OCI-LY7 (cell line): ENCODE data around the gene PDZK1IP1. TPM values are rescaled to one million over a fixed set of nuclear protein-coding genes. Genes with fewer than 3 reads are reported as not detected.

Experiments used
- BruUV-seq: library from RNA; stranded (reverse); fragments of 400-500 nt; replicated peaks from 2 replicates; lab custom pipeline; 2021; lab: Mats Ljungman, UMichigan
- CTCF ChIA-PET: fragments of 300-600 bp; sonication (Branson Sonifier 250); formaldehyde crosslinking; loops from one replicate; lab custom pipeline; 2022; ENCODE audit warnings: antibody characterized with exemption; ENCODE audit not compliant: unreplicated experiment; lab: Charles Lee
- POLR2A ChIA-PET: fragments of 300-600 bp; sonication (Branson Sonifier 250); formaldehyde crosslinking; loops from one replicate; lab custom pipeline; 2022; ENCODE audit warnings: antibody characterized with exemption; lab: Charles Lee
- DNase-seq: peaks from one replicate; pipeline ENCODE4 v3.0.0-alpha.2; 2015; ENCODE audit warnings: low spot score
- H2AFZ ChIP-seq: fragments of 200-600 bp; sonication (generic), shearing (Covaris generic); 2 replicates; pipeline ENCODE4 v1.6.1; 2014; ENCODE audit warnings: mild to moderate bottlenecking, antibody characterized with exemption, low read length, moderate library complexity
- H3K27ac ChIP-seq: fragments of 200-600 bp; sonication (generic); 2 replicates; pipeline ENCODE4 v1.5.1; 2014; ENCODE audit warnings: mixed run types, low read depth, mild to moderate bottlenecking, moderate library complexity, low read length, inconsistent platforms; ENCODE audit not compliant: poor library complexity, severe bottlenecking
- H3K36me3 ChIP-seq: fragments of 200-600 bp; sonication (generic); 2 replicates; pipeline ENCODE4 v1.6.1; 2014; ENCODE audit warnings: mild to moderate bottlenecking, antibody characterized with exemption, low read length, moderate library complexity, mixed read lengths; ENCODE audit not compliant: insufficient read depth
- H3K4me1 ChIP-seq: fragments of 200-600 bp; sonication (generic); 2 replicates; pipeline ENCODE4 v1.5.1; 2014; ENCODE audit warnings: mild to moderate bottlenecking, low read length; ENCODE audit not compliant: insufficient read depth, poor library complexity, severe bottlenecking
- H3K4me2 ChIP-seq: fragments of 200-600 bp; sonication (generic); 2 replicates; pipeline ENCODE4 v1.6.1; 2014; ENCODE audit warnings: mild to moderate bottlenecking, low read length
- H3K4me3 ChIP-seq: fragments of 200-600 bp; sonication (generic); 2 replicates; pipeline ENCODE4 v1.5.1; 2014; ENCODE audit warnings: mild to moderate bottlenecking, low read depth, low read length; ENCODE audit not compliant: poor library complexity, severe bottlenecking
- H3K79me2 ChIP-seq: fragments of 200-600 bp; sonication (generic); 2 replicates; pipeline ENCODE4 v1.6.1; 2016; ENCODE audit warnings: low read depth, mild to moderate bottlenecking, low read length, moderate library complexity, mixed read lengths; ENCODE audit not compliant: insufficient read depth
- H3K9me2 ChIP-seq: fragments of 200-600 bp; sonication (generic); 2 replicates; pipeline ENCODE4 v1.6.1; 2016; ENCODE audit warnings: mild to moderate bottlenecking, low read length, mixed read lengths; ENCODE audit not compliant: insufficient read depth
- H3K9me3 ChIP-seq: fragments of 200-600 bp; sonication (generic); 2 replicates; pipeline ENCODE4 v1.6.1; 2014; ENCODE audit warnings: mild to moderate bottlenecking, mixed run types, low read length, mixed read lengths
- H4K20me1 ChIP-seq: fragments of 200-600 bp; sonication (generic); 2 replicates; pipeline ENCODE4 v1.6.1; 2014; ENCODE audit warnings: mild to moderate bottlenecking, antibody characterized with exemption, low read length, moderate library complexity, mixed read lengths; ENCODE audit not compliant: insufficient read depth
- EZH2phosphoT487 ChIP-seq: fragments of 200-600 bp; sonication (generic); IDR thresholded peaks from 2 replicates; pipeline ENCODE4 v1.6.1; 2018; ENCODE audit warnings: low read depth, borderline replicate concordance, mild to moderate bottlenecking, mixed run types, antibody characterized with exemption, low read length, moderate library complexity, mixed read lengths
- intact Hi-C: fragments of 100-400 bp; cut with micrococcal nuclease; formaldehyde crosslinking; loops from one replicate; pipeline ENCODE4 v1.10.0; 2022; ENCODE audit not compliant: unreplicated experiment
- total RNA-seq, 2 experiments: library from RNA; depleted of rRNA in 1 of 2; stranded (reverse); fragments of >200 nt in 1 of 2; shearing (Covaris generic) in 1 of 2; gene quantifications; 2 replicates each; pipeline ENCODE4 v1.2.3, GENCODE V29; 2014 to 2022
- TF ChIP-seq, protein P1 (sequence below): fragments of 200-600 bp; sonication (generic); conservative IDR thresholded peaks from 2 replicates; pipeline ENCODE4 v1.5.1; 2014; ENCODE audit warnings: mild to moderate bottlenecking, antibody characterized with exemption, low read length, moderate library complexity, mixed read lengths

Gene PDZK1IP1
- total RNA-seq, 2 experiments from 2014 or later: not detected

DNA sequence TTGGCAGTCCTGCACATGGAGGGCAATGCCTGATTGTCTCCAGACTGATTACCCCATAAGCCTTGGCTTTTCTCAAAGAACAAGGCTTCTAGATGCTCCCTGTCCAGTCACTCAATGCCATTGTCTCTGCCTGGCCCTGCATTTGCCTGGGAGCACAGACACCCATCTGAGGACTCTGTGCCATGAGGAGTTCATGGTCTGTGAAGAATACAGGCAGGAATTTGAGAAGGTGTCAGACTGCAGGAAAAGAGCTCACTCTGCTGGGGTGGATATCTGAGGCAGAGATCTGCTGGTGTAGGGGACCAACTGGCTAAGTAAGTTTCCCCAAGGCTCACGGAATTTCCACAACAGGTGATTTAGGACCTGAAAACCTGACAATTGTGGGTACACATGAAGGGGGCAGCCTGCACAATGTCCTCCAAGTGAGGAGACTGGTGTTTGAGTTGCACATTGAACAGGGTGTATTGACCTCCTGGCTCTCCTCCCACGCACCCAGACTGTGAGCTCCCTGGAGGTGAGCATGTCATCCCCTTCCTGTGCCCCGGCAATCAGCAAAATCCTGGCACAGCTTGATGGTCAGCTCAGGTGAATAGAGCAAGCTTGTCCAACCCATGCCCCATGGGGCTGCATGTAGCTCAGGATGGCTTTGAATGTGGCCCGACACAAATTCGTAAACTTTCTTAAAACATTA lies 51.8 kb downstream of the PDZK1IP1 start:
- TF ChIP-seq, protein P1, sequence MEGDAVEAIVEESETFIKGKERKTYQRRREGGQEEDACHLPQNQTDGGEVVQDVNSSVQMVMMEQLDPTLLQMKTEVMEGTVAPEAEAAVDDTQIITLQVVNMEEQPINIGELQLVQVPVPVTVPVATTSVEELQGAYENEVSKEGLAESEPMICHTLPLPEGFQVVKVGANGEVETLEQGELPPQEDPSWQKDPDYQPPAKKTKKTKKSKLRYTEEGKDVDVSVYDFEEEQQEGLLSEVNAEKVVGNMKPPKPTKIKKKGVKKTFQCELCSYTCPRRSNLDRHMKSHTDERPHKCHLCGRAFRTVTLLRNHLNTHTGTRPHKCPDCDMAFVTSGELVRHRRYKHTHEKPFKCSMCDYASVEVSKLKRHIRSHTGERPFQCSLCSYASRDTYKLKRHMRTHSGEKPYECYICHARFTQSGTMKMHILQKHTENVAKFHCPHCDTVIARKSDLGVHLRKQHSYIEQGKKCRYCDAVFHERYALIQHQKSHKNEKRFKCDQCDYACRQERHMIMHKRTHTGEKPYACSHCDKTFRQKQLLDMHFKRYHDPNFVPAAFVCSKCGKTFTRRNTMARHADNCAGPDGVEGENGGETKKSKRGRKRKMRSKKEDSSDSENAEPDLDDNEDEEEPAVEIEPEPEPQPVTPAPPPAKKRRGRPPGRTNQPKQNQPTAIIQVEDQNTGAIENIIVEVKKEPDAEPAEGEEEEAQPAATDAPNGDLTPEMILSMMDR: no peak
- H3K4me3 ChIP-seq: no peak overlapping the region
- H3K36me3 ChIP-seq: no peaks in the 10 kb centered on the region
- H4K20me1 ChIP-seq: no peaks in the 10 kb centered on the region
- no peak overlapping the region for H3K27ac ChIP-seq
- no peak overlapping the region for H2AFZ ChIP-seq
- DNase-seq: no peak
- ChIA-PET CTCF (no interaction called here), POLR2A (no interaction called here)
- H3K4me2 ChIP-seq: no peak overlapping the region
- no peaks in the 10 kb centered on the region for H3K4me1 ChIP-seq
- intact Hi-C loops: no loop called here
- H3K79me2 ChIP-seq: no peaks in the 10 kb centered on the region
- BruUV-seq: no TSS peak
- no peaks in the 10 kb centered on the region for H3K9me3 ChIP-seq
- H3K9me2 ChIP-seq: no peaks in the 10 kb centered on the region

DNA sequence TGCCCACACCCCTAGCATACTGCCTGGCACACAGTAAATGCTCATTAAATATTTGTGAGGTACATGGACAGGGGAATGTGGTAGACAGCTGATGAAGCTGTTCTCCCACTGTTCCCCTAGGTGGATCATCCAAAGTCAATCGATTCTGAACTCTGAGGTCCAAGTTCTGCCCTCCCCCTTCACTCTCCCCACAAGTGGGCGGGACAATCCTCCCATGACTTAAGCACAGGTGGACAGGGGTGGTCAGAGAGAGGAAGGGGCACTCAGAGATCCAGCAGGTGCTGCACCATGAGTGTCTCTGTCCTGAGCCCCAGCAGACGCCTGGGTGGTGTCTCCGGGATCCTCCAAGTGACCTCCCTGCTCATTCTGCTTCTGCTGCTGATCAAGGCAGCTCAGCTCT lies 52.6 kb downstream of the PDZK1IP1 start, which contains the start of gene CYP4A22:
CYP4A22 (plus strand) TSS at position 244 of the 400 bp plus-strand sequence; CDS start at position 289, 45 bp downstream.
- H3K4me3 ChIP-seq: no peak within 1 kb of the TSS
- CTCF ChIA-PET: no interaction called here
- H3K79me2 ChIP-seq: no peaks in the 10 kb centered on the region
- H3K9me2 ChIP-seq: no peaks in the 10 kb centered on the region
- DNase-seq: no peak
- no peaks in the 10 kb centered on the region for H3K9me3 ChIP-seq
- POLR2A ChIA-PET: no interaction called here
- H2AFZ ChIP-seq: no peak within 1 kb of the TSS
- no TSS peak for BruUV-seq
- intact Hi-C loops: no loop called here
- H3K36me3 ChIP-seq: no peaks in the 10 kb centered on the region
- H4K20me1 ChIP-seq: no peaks in the 10 kb centered on the region
- H3K27ac ChIP-seq: no peak within 1 kb of the TSS
- no peak within 1 kb of the TSS for H3K4me2 ChIP-seq
- H3K4me1 ChIP-seq: no peaks in the 10 kb centered on the region
- TF ChIP-seq, protein P1: no peak
- no peak for TF ChIP-seq EZH2phosphoT487

Other genes with a start within 250 kb of the PDZK1IP1 start
- 0.13 TPM in 1 of 2 replicates, not detected in the other for gene CYP4A11, start 248.6 kb downstream of the PDZK1IP1 start, total RNA-seq (2014; rRNA removed; shearing (Covaris generic))
- gene CYP4A11, start 248.6 kb downstream of the PDZK1IP1 start, total RNA-seq (2022): not detected in 2 replicates
- not detected in 2 replicates for gene CYP4X1, start 166.4 kb downstream of the PDZK1IP1 start, total RNA-seq (2014; rRNA removed; shearing (Covaris generic))
- gene CYP4X1, start 166.4 kb downstream of the PDZK1IP1 start, total RNA-seq (2022): not detected in 2 replicates
- gene CYP4Z1, start 122.8 kb downstream of the PDZK1IP1 start, total RNA-seq (2014; rRNA removed; shearing (Covaris generic)): not detected in 2 replicates
- gene CYP4Z1, start 122.8 kb downstream of the PDZK1IP1 start, total RNA-seq (2022): not detected in 2 replicates
- gene CYP4A22, start 52.6 kb downstream of the PDZK1IP1 start, total RNA-seq (2014; rRNA removed; shearing (Covaris generic)): not detected in 2 replicates
- gene CYP4A22, start 52.6 kb downstream of the PDZK1IP1 start, total RNA-seq (2022): not detected in 2 replicates
- not detected in 2 replicates for gene TAL1, start 42.2 kb upstream of the PDZK1IP1 start, total RNA-seq (2014; rRNA removed; shearing (Covaris generic))
- gene TAL1, start 42.2 kb upstream of the PDZK1IP1 start, total RNA-seq (2022): not detected in 2 replicates
- gene STIL, start 124.1 kb upstream of the PDZK1IP1 start, total RNA-seq (2014; rRNA removed; shearing (Covaris generic)): 39.8 and 46.6 TPM in 2 replicates
- 54.0 and 60.0 TPM in 2 replicates for gene STIL, start 124.1 kb upstream of the PDZK1IP1 start, total RNA-seq (2022)
- 54.2 and 59.2 TPM in 2 replicates for gene CMPK1, start 143.8 kb upstream of the PDZK1IP1 start, total RNA-seq (2014; rRNA removed; shearing (Covaris generic))
- 85.8 and 87.5 TPM in 2 replicates for gene CMPK1, start 143.8 kb upstream of the PDZK1IP1 start, total RNA-seq (2022)
- gene FOXE3, start 226.2 kb upstream of the PDZK1IP1 start, total RNA-seq (2014; rRNA removed; shearing (Covaris generic)): 0.15 TPM in 1 of 2 replicates, not detected in the other
- not detected in 2 replicates for gene FOXE3, start 226.2 kb upstream of the PDZK1IP1 start, total RNA-seq (2022)
- gene FOXD2, start 248.0 kb upstream of the PDZK1IP1 start, total RNA-seq (2014; rRNA removed; shearing (Covaris generic)): 0.44 and 0.76 TPM in 2 replicates
- gene FOXD2, start 248.0 kb upstream of the PDZK1IP1 start, total RNA-seq (2022): 0.49 and 0.52 TPM in 2 replicates